ENCODE measurements around the gene ST14.

The ST14 gene

GRCh38 chr11:130202009-130202817 is 42.6 kb downstream of the ST14 start:
- H3K4me3 ChIP-seq (ENCODE audit: low read length) = no peak overlapping the region
- no peak for DNase-seq (ENCODE audit: low read depth, low spot score)

GRCh38 chr11:130202818-130203689 is 43.5 kb downstream of the ST14 start:
- DNase-seq (ENCODE audit: low read depth, low spot score) = no peak
- no peak overlapping the region for H3K4me3 ChIP-seq (ENCODE audit: low read length)

GRCh38 chr11:130203766-130204702 is 44.5 kb downstream of the ST14 start:
- no peak overlapping the region for H3K4me3 ChIP-seq (ENCODE audit: low read length)
- no peak for DNase-seq (ENCODE audit: low read depth, low spot score)

GRCh38 chr11:130204703-130205095 is 45.1 kb downstream of the ST14 start:
- no peak for DNase-seq (ENCODE audit: low read depth, low spot score)
- H3K4me3 ChIP-seq (ENCODE audit: low read length) = no peak overlapping the region

GRCh38 chr11:130206141-130206540 is 46.6 kb downstream of the ST14 start:
- H3K4me3 ChIP-seq (ENCODE audit: low read length) = no peak overlapping the region
- DNase-seq (ENCODE audit: low read depth, low spot score) = no peak

- DNase-seq (ENCODE audit: low read depth, low spot score) = no peak
Measured at GRCh38 chr11:130208241-130209127, 48.9 kb downstream of the ST14 start.

GRCh38 chr11:130209128-130209932 is 49.7 kb downstream of the ST14 start:
- DNase-seq (ENCODE audit: low read depth, low spot score) = no peak
- H3K4me3 ChIP-seq (ENCODE audit: low read length) = no peak overlapping the region

More at GRCh38 chr11:130208241-130209127, 48.9 kb downstream of the ST14 start:
- H3K4me3 ChIP-seq (ENCODE audit: low read length) = no peak overlapping the region

- H3K4me3 ChIP-seq (ENCODE audit: low read length) = no peak overlapping the region
- no peak for DNase-seq (ENCODE audit: low read depth, low spot score)
Measured at GRCh38 chr11:130209954-130210854, 50.6 kb downstream of the ST14 start.

- no peak overlapping the region for H3K4me3 ChIP-seq (ENCODE audit: low read length)
- DNase-seq (ENCODE audit: low read depth, low spot score) = no peak
Measured at GRCh38 chr11:130211144-130211543, 51.6 kb downstream of the ST14 start.

GRCh38 chr11:130211781-130212401 is 52.3 kb downstream of the ST14 start:
- H3K4me3 ChIP-seq (ENCODE audit: low read length) = no peak overlapping the region
- DNase-seq (ENCODE audit: low read depth, low spot score) = no peak

GRCh38 chr11:130212431-130212961 is 52.9 kb downstream of the ST14 start:
- DNase-seq (ENCODE audit: low read depth, low spot score) = no peak
- H3K4me3 ChIP-seq (ENCODE audit: low read length) = no peak overlapping the region

GRCh38 chr11:130213143-130213978 is 53.8 kb downstream of the ST14 start:
- peak; percentile 8 for DNase-seq (ENCODE audit: low read depth, low spot score)
- no peak overlapping the region for H3K4me3 ChIP-seq (ENCODE audit: low read length)

- H3K4me3 ChIP-seq (ENCODE audit: low read length) = no peak overlapping the region
- DNase-seq (ENCODE audit: low read depth, low spot score) = no peak
Measured at GRCh38 chr11:130213979-130214281, 54.3 kb downstream of the ST14 start.

- H3K4me3 ChIP-seq (ENCODE audit: low read length) = no peak overlapping the region
- no peak for DNase-seq (ENCODE audit: low read depth, low spot score)
Measured at GRCh38 chr11:130214861-130215530, 55.4 kb downstream of the ST14 start.
